IMR-90 (cell line): ENCODE data around the gene ESYT1. TPM values are rescaled to one million over a fixed set of nuclear protein-coding genes. Genes with fewer than 3 reads are reported as not detected.

Experiments used
- ATAC-seq: fragments of 200-7000 bp; cut with Tn5 transposase; 2 replicates; pipeline ENCODE4 v1.9.1; 2020; ENCODE audit warnings: low read depth, mild to moderate bottlenecking, moderate library complexity
- BruUV-seq: library from RNA; stranded (reverse); fragments of 400-500 nt; replicated peaks from 2 replicates; lab custom pipeline; 2021; lab: Mats Ljungman, UMichigan
- CTCF ChIA-PET: fragments of 300-600 bp; formaldehyde crosslinking; extraction: SDS; loops from one replicate; lab custom pipeline; 2021; ENCODE audit warnings: antibody characterized with exemption; lab: Yijun Ruan, JAX
- POLR2A ChIA-PET: fragments of 300-600 bp; sonication (Branson Sonifier 250); formaldehyde crosslinking; loops from one replicate; lab custom pipeline; 2022; ENCODE audit warnings: antibody characterized with exemption; ENCODE audit not compliant: unreplicated experiment; lab: Charles Lee
- DNase-seq: peaks from one replicate; pipeline ENCODE4 v3.0.0; 2013
- H2AFZ ChIP-seq: replicated peaks from 2 replicates; pipeline ENCODE3; 2013; ENCODE audit warnings: low read length, mild to moderate bottlenecking; ENCODE audit not compliant: poor library complexity
- H2AK5ac ChIP-seq: 2 replicates; pipeline ENCODE4 v1.6.1; 2013; ENCODE audit warnings: low read depth, low read length, inconsistent platforms
- H2AK9ac ChIP-seq: replicated peaks from 2 replicates; pipeline ENCODE3; 2013; ENCODE audit warnings: mild to moderate bottlenecking, low read depth, low read length, moderate library complexity; ENCODE audit not compliant: poor library complexity
- H2BK120ac ChIP-seq: 2 replicates; pipeline ENCODE4 v1.6.1; 2013; ENCODE audit warnings: low read depth, low read length, inconsistent platforms
- H2BK15ac ChIP-seq: 3 replicates; pipeline ENCODE4 v1.6.1; 2013; ENCODE audit warnings: low read depth, low read length, inconsistent platforms
- H2BK20ac ChIP-seq: 2 replicates; pipeline ENCODE4 v1.6.1; 2013; ENCODE audit warnings: low read depth, mild to moderate bottlenecking, inconsistent platforms, low read length, moderate library complexity
- H2BK5ac ChIP-seq: 2 replicates; pipeline ENCODE4 v1.6.1; 2013; ENCODE audit warnings: mild to moderate bottlenecking, low read depth, low read length, inconsistent platforms; ENCODE audit not compliant: poor library complexity, severe bottlenecking
- H3K14ac ChIP-seq: replicated peaks from 2 replicates; pipeline ENCODE4 v1.6.1; 2013; ENCODE audit warnings: low read depth, low read length, inconsistent platforms
- H3K18ac ChIP-seq: 2 replicates; pipeline ENCODE4 v1.6.1; 2013; ENCODE audit warnings: low read depth, low read length, control low read depth
- H3K23ac ChIP-seq: 2 replicates; pipeline ENCODE4 v1.6.1; 2013; ENCODE audit warnings: low read depth, low read length, inconsistent platforms
- H3K27ac ChIP-seq: 2 replicates; pipeline ENCODE4 v1.5.1; 2013; ENCODE audit warnings: mild to moderate bottlenecking, control low read depth, low read length; ENCODE audit not compliant: insufficient read depth
- H3K27me3 ChIP-seq: 2 replicates; pipeline ENCODE4 v1.6.1; 2013; ENCODE audit warnings: low read length; ENCODE audit not compliant: control insufficient read depth, insufficient read depth
- H3K36me3 ChIP-seq: 2 replicates; pipeline ENCODE4 v1.6.1; 2013; ENCODE audit warnings: low read length, mixed read lengths; ENCODE audit not compliant: control insufficient read depth, insufficient read depth
- H3K4ac ChIP-seq: 2 replicates; pipeline ENCODE4 v1.6.1; 2013; ENCODE audit warnings: low read depth, low read length, inconsistent platforms
- H3K4me1 ChIP-seq: 2 replicates; pipeline ENCODE4 v1.6.1; 2013; ENCODE audit warnings: low read length, mixed read lengths; ENCODE audit not compliant: control insufficient read depth, insufficient read depth
- H3K4me2 ChIP-seq: 2 replicates; pipeline ENCODE4 v1.6.1; 2013; ENCODE audit warnings: low read depth, mild to moderate bottlenecking, control low read depth, low read length, moderate library complexity
- H3K4me3 ChIP-seq: 2 replicates; pipeline ENCODE4 v1.5.1; 2013; ENCODE audit warnings: low read depth, mild to moderate bottlenecking, control low read depth, low read length, moderate library complexity; ENCODE audit not compliant: insufficient read depth
- H3K56ac ChIP-seq: 2 replicates; pipeline ENCODE4 v1.6.1; 2013; ENCODE audit warnings: low read length, inconsistent platforms; ENCODE audit not compliant: insufficient read depth; ENCODE audit errors: extremely low read depth
- H3K79me1 ChIP-seq, 2 experiments: 2 replicates each; pipeline ENCODE4 v1.6.1; 2013; ENCODE audit warnings: low read length in 2 of 2, inconsistent platforms in 1 of 2, low read depth in 1 of 2
- H3K9ac ChIP-seq: 2 replicates; pipeline ENCODE4 v1.6.1; 2013; ENCODE audit warnings: low read depth, low read length, control low read depth
- H3K9me1 ChIP-seq: 2 replicates; pipeline ENCODE4 v1.6.1; 2013; ENCODE audit warnings: low read length, inconsistent platforms; ENCODE audit not compliant: insufficient read depth
- H3K9me3 ChIP-seq: 2 replicates; pipeline ENCODE4 v1.6.1; 2013; ENCODE audit warnings: low read length; ENCODE audit not compliant: control insufficient read depth, insufficient read depth
- H4K20me1 ChIP-seq: 2 replicates; pipeline ENCODE4 v1.6.1; 2013; ENCODE audit warnings: low read length, inconsistent platforms; ENCODE audit not compliant: insufficient read depth
- H4K5ac ChIP-seq: 2 replicates; pipeline ENCODE4 v1.6.1; 2013; ENCODE audit warnings: mild to moderate bottlenecking, low read depth, low read length, control low read depth
- H4K8ac ChIP-seq, 2 experiments: 2 replicates each; pipeline ENCODE4 v1.6.1; 2013; ENCODE audit warnings: low read depth in 2 of 2, low read length in 2 of 2, control low read depth in 1 of 2, inconsistent platforms in 1 of 2
- H4K91ac ChIP-seq: 2 replicates; pipeline ENCODE4 v1.6.1; 2013; ENCODE audit warnings: low read depth, low read length, inconsistent platforms; ENCODE audit not compliant: insufficient read depth
- BHLHE40 ChIP-seq: fragments of 150-350 bp; IDR thresholded peaks from 2 replicates; pipeline ENCODE4 v1.6.1; 2016; ENCODE audit warnings: mild to moderate bottlenecking, low read depth, low read length
- FOS ChIP-seq: fragments of 150-350 bp; IDR thresholded peaks from 2 replicates; pipeline ENCODE4 v1.6.1; 2016; ENCODE audit warnings: low read depth, low read length
- MAZ ChIP-seq: IDR thresholded peaks from 2 replicates; pipeline ENCODE4 v1.6.1; 2012; ENCODE audit warnings: low read depth, mild to moderate bottlenecking, low read length, improper control_type of control experiment, moderate library complexity, borderline replicate concordance
- NFE2L2 ChIP-seq: fragments of 150-350 bp; IDR thresholded peaks from 2 replicates; pipeline ENCODE4 v1.6.1; 2016; ENCODE audit warnings: low read depth, mild to moderate bottlenecking, low read length
- POLR2A ChIP-seq: IDR thresholded peaks from 2 replicates; pipeline ENCODE4 v1.6.1; 2012; ENCODE audit warnings: mild to moderate bottlenecking, low read depth, low read length
- RFX5 ChIP-seq: IDR thresholded peaks from 2 replicates; pipeline ENCODE4 v1.8.0; 2012; ENCODE audit warnings: low read depth, mild to moderate bottlenecking, low read length, moderate library complexity
- WGBS, 2 experiments: methylation state at CpG; one replicate each; pipeline versions ENCODE4 v1.1.5 to v1.1.7; 2013; ENCODE audit warnings: missing lambda C conversion rate in 2 of 2; ENCODE audit not compliant: insufficient read length in 1 of 2; ENCODE audit errors: extremely low coverage in 2 of 2; 5-methylcytosine and 5-hydroxymethylcytosine counted together
- dilution Hi-C: fragments of 300-500 bp; cut with HindIII; formaldehyde crosslinking; loops from one replicate; pipeline ENCODE4 v1.14.3; 2018; ENCODE audit warnings: low sequenced_read_pairs; ENCODE audit not compliant: unreplicated experiment
- in situ Hi-C: fragments of 300-500 bp; cut with MboI; formaldehyde crosslinking; loops from 3 replicates; pipeline ENCODE4 v1.14.3; 2019; ENCODE audit warnings: low sequenced_read_pairs, inconsistent platforms, mixed read lengths
- intact Hi-C: fragments of 100-400 bp; cut with micrococcal nuclease; formaldehyde crosslinking; loops from 2 replicates; pipeline ENCODE4 v1.10.0; 2022
- polyA plus RNA-seq, 3 experiments: library from polyadenylated mRNA; depleted of rRNA; stranded (reverse); fragments of >200 nt; gene quantifications; 2 replicates each; pipeline ENCODE4 v1.2.3, GENCODE V29; 2012; ENCODE audit warnings: low replicate concordance in 1 of 3
- total RNA-seq: library from RNA; depleted of rRNA; stranded (reverse); fragments of >200 nt; gene quantifications from 2 replicates; pipeline ENCODE4 v1.2.3, GENCODE V29; 2012

ESYT1 gene
- total and polyA plus RNA-seq, 2 of the 4 experiments (the other 2 are of a cell fraction), result 150 to 153 TPM

DNA sequence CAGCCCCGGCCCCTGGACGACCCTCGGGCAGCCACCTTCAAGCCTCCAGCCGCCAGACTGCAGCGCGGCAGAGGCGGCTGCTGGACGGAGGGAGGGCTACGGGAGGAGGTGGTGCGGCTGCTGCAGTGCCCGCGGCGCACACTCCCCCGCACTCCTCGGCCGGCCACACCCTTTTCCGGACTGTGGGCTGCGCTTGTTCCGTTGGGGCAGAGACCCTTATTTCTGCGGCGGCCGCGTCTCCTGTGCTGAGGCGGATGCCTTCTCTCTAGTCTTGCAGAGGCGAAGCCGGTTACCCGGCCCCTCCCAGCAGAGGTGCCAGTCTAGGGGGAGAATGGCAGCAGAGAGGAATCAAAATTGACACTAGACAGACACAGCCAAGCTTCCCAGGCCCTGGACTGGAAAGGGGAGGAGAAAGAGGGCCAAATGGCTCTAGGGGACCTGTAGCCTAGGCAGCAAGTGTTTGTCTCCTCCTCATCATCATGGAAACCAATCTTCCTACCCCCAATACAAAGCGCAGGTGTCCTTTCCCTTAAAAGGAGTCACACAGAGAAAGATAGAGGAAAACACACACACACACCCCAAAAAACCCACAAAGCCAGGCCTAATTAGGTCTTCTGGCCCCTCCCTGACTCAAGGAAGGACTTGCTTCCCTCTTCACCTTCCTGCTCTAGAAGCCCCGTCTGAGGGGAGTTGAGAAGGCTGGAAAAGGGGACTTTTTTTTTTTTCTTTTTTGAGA lies 1.3 kb downstream of the ESYT1 start:
- Histone ChIP-seq H4K91ac (peak overlapping the region; percentile 81), H3K4me2 (peak overlapping the region; percentile 92), H3K9me1 (no peaks in the 10 kb centered on the region), H3K36me3 (peaks cover 36% of the 10 kb centered on the region), H2BK120ac (0 out of 2 replicates have a peak overlapping the region, but pooled peaks have one; percentile 39), H2AFZ (peak overlapping the region; percentile 88), H3K27me3 (no peaks in the 10 kb centered on the region), H4K8ac (peak overlapping the region; percentile 42 to 73; a peak in 3 of 4 replicates), H2BK15ac (no peak overlapping the region), H3K9me3 (no peaks in the 10 kb centered on the region), H4K5ac (peak overlapping the region; percentile 41; the same call in 1 of the 2 replicates), H3K14ac (peak overlapping the region; percentile 85), H3K23ac (peak overlapping the region; percentile 88; the same call in 1 of the 2 replicates), H3K27ac (peak overlapping the region; percentile 44), H3K4me3 (peak overlapping the region; percentile 75), H4K20me1 (no peaks in the 10 kb centered on the region), H3K4me1 (peaks cover 6% of the 10 kb centered on the region; the same call in 1 of the 2 replicates), H3K18ac (0 out of 2 replicates have a peak overlapping the region, but pooled peaks have one; percentile 4), H2BK20ac (no peak overlapping the region), H3K56ac (peak overlapping the region; percentile 78), H2BK5ac (peak overlapping the region; percentile 51), H2AK5ac (peak overlapping the region; percentile 88), H3K4ac (peak overlapping the region; percentile 81), H2AK9ac (peak overlapping the region; percentile 95), H3K79me1 (peaks cover 44 to 76% of the 10 kb centered on the region in 2 experiments), H3K9ac (peak overlapping the region; percentile 91)
- ChIA-PET POLR2A (no interaction called here), CTCF (interaction anchor here (0.5 kb wide), 1 partner anchor 19 kb away, joined by 3 read pairs; no protein-coding TSS in a partner anchor)
- no TSS peak for BruUV-seq
- peak; percentile 4; the same call in 1 of the 2 replicates for TF ChIP-seq BHLHE40
- no peak for TF ChIP-seq NFE2L2
- TF ChIP-seq POLR2A, result no peak; the same call in 1 of the 2 replicates
- TF ChIP-seq MAZ, result no peak
- TF ChIP-seq FOS, result no peak
- TF ChIP-seq RFX5, result no peak
- ATAC-seq (peak; percentile 44), DNase-seq (peak; percentile 36)
- intact Hi-C loops, result no loop called here
- in situ Hi-C loops, result loop anchor here (5.0 kb wide), 1 partner anchor 58 kb away; the partner anchor contains the start of gene SMARCC2
- WGBS, 2 experiments, result 0% methylated on average over 6 of the region's 29 CpGs; no CpG with 5 or more reads in 1 of the 2 experiments
- dilution Hi-C loops, result no loop called here
